Endothelial cell (in vitro differentiated cells): ENCODE measurements around the gene HOXC13. TPM values are rescaled to one million over a fixed set of nuclear protein-coding genes. Genes with fewer than 3 reads are reported as not detected.
A peak's percentile ranks its signal among the peaks of the same experiment; 100 is the strongest.

Source experiments
- DNase-seq: peaks from one replicate; pipeline ENCODE4 v3.0.0; 2021; ENCODE audit warnings: low spot score
- H3K27ac Mint-ChIP-seq: one replicate; pipeline ENCODE4 v1.8.0; 2021; ENCODE audit warnings: mixed read lengths, inconsistent platforms; ENCODE audit not compliant: unreplicated experiment
- H3K27me3 Mint-ChIP-seq: one replicate; pipeline ENCODE4 v1.8.0; 2021; ENCODE audit warnings: mild to moderate bottlenecking, moderate library complexity, mixed read lengths, inconsistent platforms; ENCODE audit not compliant: unreplicated experiment
- H3K36me3 Mint-ChIP-seq: one replicate; pipeline ENCODE4 v1.8.0; 2021; ENCODE audit warnings: mild to moderate bottlenecking, low read depth, mixed read lengths, inconsistent platforms; ENCODE audit not compliant: unreplicated experiment
- H3K4me1 Mint-ChIP-seq: one replicate; pipeline ENCODE4 v1.8.0; 2021; ENCODE audit warnings: mild to moderate bottlenecking, mixed read lengths, inconsistent platforms; ENCODE audit not compliant: unreplicated experiment
- H3K4me3 Mint-ChIP-seq: one replicate; pipeline ENCODE4 v1.8.0; 2021; ENCODE audit warnings: mild to moderate bottlenecking, mixed read lengths, inconsistent platforms; ENCODE audit not compliant: unreplicated experiment
- H3K9me3 Mint-ChIP-seq: one replicate; pipeline ENCODE4 v1.8.0; 2021; ENCODE audit warnings: mixed read lengths, inconsistent platforms; ENCODE audit not compliant: unreplicated experiment
- total RNA-seq: library from RNA; stranded (reverse); fragmentation: NEBNext Ultra II Directional; extraction: Animal tissue kit (Norgen Biotek cat#: 25700); gene quantifications from one replicate; pipeline ENCODE4 v1.2.1, GENCODE V29; 2021; ENCODE audit not compliant: unreplicated experiment
- TF ChIP-seq, protein P1 (sequence below): fragments of 200-600 bp; sonication (generic); IDR thresholded peaks from one replicate; pipeline ENCODE4 v1.5.0; 2021; ENCODE audit warnings: antibody characterized with exemption; ENCODE audit not compliant: unreplicated experiment

The HOXC13 gene
- total RNA-seq, 1 donor from 2014 or later: 0.38 TPM

DNA sequence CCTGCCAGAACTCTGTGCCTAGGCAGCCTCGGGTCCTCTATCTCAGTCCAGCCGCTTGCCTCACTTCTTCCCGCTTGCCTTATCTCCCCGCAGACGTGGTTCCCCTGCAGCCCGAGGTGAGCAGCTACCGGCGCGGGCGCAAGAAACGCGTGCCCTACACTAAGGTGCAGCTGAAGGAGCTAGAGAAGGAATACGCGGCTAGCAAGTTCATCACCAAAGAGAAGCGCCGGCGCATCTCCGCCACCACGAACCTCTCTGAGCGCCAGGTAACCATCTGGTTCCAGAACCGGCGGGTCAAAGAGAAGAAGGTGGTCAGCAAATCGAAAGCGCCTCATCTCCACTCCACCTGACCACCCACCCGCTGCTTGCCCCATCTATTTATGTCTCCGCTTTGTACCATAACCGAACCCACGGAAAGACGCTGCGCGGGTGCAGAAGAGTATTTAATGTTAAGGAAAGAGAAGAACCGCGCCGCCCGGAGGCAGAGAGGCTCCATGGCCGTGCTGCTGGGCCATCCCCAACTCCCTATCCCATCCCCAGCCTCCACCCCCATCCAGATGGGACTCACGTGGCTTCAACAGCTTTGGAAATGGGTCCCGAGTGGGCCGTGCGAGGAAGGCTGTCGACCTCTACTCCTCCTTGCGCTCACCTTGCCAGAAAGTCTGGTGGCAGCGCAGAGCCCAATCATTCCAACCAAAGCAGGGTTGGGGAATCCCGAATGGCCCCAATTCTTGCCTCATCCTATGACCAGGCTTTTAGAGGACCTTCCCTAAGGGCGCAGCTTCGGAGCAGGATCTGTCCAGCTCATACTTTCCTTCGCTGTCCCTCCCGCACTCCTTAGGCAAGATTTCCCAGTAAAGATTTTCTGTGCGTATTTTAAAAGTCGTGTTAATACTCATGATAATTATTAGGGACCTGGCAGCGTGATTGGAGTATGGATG lies 6.5 kb downstream of the HOXC13 start:
- H3K4me1 Mint-ChIP-seq: peaks cover 10% of the 10 kb centered on the region
- peaks cover 34% of the 10 kb centered on the region for H3K27me3 Mint-ChIP-seq
- TF ChIP-seq, protein P1, sequence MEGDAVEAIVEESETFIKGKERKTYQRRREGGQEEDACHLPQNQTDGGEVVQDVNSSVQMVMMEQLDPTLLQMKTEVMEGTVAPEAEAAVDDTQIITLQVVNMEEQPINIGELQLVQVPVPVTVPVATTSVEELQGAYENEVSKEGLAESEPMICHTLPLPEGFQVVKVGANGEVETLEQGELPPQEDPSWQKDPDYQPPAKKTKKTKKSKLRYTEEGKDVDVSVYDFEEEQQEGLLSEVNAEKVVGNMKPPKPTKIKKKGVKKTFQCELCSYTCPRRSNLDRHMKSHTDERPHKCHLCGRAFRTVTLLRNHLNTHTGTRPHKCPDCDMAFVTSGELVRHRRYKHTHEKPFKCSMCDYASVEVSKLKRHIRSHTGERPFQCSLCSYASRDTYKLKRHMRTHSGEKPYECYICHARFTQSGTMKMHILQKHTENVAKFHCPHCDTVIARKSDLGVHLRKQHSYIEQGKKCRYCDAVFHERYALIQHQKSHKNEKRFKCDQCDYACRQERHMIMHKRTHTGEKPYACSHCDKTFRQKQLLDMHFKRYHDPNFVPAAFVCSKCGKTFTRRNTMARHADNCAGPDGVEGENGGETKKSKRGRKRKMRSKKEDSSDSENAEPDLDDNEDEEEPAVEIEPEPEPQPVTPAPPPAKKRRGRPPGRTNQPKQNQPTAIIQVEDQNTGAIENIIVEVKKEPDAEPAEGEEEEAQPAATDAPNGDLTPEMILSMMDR: no peak
- H3K27ac Mint-ChIP-seq: no peak overlapping the region
- H3K36me3 Mint-ChIP-seq: peaks cover under 1% of the 10 kb centered on the region
- H3K4me3 Mint-ChIP-seq: peak overlapping the region; percentile 60
- H3K9me3 Mint-ChIP-seq: no peaks in the 10 kb centered on the region
- no peak for DNase-seq

DNA sequence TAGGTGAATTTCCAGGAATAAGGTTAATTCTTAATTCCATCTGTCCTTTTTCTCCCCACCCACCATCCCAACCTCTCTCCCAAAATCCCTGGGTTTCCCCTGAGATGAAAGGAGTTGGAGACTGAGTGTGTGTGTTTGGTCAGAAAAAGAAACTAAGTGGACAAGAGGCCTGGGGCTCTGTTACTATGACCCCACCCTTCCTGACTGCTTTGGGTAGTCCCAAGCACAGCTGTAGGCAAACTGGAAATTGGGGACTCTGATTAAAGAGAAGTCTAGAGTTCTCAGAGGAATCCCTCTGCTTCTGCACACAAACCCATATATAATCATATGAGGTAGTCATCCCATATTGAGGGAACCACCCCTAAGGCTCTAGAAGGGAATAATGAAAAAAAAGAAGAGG lies 9.1 kb downstream of the HOXC13 start:
- Mint-ChIP-seq H3K4me1 (peaks cover 7% of the 10 kb centered on the region), H3K27ac (no peak overlapping the region), H3K9me3 (no peaks in the 10 kb centered on the region), H3K27me3 (peaks cover 33% of the 10 kb centered on the region), H3K4me3 (no peak overlapping the region), H3K36me3 (no peaks in the 10 kb centered on the region)
- TF ChIP-seq, protein P1: no peak
- DNase-seq: no peak

DNA sequence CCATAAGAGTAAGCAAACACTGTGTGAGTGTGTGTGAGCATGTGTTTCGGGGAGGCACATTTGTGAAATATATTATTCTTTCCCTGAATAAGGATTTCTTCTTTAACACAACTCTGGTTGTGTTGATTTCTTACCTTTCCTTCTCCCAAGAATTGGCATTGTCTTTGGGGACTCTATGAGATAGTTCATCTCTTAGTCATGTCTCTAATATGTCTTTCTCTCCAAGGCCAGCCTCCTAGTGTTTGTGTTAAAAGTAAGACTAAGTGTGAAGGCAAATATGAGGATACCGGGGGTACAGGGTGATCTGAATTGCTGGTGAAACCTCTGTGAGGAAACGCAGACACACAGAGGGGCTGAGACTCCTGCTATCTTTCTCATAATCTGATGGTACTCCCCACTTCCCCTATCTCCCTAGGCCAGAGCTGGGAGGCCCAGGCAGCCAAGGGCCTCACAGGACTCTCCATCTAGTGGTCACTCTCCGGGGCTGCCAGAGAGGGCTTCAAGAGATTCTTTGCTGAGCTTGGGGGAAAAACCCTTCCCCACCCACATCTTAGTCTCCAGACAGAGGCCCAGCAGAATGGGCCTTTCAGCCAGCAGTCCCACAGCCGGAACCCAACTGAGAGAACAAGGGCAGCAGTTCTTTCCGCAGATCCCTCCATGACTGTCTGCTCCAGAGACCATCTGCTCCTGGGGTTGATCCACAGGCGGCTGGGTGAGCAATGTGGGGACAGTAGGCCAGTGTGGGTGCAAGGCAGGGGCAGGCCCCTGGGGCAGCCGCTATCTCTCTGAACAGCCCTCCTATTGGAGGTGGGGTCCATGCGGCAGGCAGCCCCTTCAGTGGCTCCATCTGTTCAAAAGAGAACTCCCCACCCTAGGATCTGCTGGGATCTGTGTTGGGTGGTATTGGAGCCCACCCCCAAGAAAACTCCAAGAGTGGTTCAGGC lies 10.3 kb downstream of the HOXC13 start:
- TF ChIP-seq, protein P1: peak; percentile 13
- H3K36me3 Mint-ChIP-seq: peaks cover 5% of the 10 kb centered on the region
- no peak for DNase-seq
- peaks cover 11% of the 10 kb centered on the region for H3K4me1 Mint-ChIP-seq
- no peak overlapping the region for H3K27ac Mint-ChIP-seq
- no peak overlapping the region for H3K4me3 Mint-ChIP-seq
- no peaks in the 10 kb centered on the region for H3K9me3 Mint-ChIP-seq
- H3K27me3 Mint-ChIP-seq: peaks cover 36% of the 10 kb centered on the region

DNA sequence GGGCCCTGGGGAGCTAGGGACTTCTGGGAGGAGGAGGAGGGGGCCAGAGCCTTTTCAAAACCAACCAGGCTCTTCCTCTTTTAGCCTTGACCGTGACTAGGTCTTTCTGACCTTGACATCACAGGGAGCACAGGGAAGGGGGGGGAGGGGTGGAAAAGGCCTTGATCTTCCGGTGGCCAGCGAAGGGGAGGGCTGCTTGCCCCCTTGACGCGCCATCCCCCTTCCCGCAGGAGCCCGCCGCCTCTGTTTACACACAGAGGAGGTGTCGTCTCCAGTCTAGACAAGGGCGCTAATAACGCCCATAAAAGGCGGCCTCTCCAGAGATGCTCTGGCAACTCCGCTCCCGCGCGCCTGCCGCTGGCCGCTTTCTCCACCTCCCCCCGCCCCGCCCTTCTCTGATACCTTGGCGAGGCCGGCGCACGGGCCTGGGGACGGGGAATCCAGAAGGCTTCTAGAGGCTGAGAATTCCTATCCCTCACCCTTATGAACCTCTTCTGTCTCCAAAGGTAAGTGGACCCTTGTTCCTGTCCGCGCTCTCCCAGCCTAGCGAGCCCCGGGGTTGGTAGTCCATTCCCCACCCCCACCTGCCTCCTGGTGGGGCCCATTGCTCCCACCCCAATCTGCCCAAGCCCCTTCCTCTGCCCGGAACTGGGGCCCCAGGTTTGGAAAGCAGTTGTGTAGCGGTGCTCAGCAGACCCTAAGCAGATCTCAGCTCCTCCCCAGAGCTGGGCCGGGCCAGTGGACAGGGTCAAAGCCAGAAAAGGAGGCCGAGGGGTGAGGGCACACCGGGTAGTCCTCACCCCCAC lies 11.2 kb downstream of the HOXC13 start:
- no peak for DNase-seq

More for the DNA sequence above, 11.2 kb downstream of the HOXC13 start:
- Mint-ChIP-seq H3K9me3 (no peaks in the 10 kb centered on the region), H3K36me3 (peaks cover 5% of the 10 kb centered on the region), H3K27ac (no peak overlapping the region), H3K27me3 (peaks cover 42% of the 10 kb centered on the region), H3K4me1 (peaks cover 7% of the 10 kb centered on the region), H3K4me3 (no peak overlapping the region)
- TF ChIP-seq, protein P1: no peak
